Hematopoietic multipotent progenitor cell treated with erythropoietin and hydrocortisone succinate and interleukin-3 and kit ligand, for 4 days (in vitro differentiated cells): ENCODE results near the gene SLC37A2.

Experiments
- DNase-seq: peaks from one replicate; pipeline ENCODE4 v3.0.0-alpha.2; 2015

Gene SLC37A2

DNA sequence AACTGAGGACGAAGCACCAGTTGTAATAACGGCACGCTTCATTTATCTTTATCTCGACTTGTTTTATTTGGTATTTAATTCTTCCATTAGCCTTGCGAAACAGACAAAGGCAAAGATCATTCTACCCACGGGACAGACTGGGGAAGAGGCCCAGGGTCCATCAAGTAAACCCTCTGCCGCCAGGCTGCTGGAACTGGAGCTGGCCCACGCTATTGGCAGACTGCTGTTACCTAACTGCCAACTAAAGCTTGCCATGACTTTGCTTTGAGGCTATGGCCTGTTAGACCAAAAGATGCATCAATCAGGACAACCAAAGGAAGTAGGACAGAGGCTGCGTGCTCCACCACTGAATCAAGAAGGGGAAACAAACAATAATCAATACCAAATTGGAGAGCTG, 49.1 kb downstream of the SLC37A2 start:
- DNase-seq, result no peak

DNA sequence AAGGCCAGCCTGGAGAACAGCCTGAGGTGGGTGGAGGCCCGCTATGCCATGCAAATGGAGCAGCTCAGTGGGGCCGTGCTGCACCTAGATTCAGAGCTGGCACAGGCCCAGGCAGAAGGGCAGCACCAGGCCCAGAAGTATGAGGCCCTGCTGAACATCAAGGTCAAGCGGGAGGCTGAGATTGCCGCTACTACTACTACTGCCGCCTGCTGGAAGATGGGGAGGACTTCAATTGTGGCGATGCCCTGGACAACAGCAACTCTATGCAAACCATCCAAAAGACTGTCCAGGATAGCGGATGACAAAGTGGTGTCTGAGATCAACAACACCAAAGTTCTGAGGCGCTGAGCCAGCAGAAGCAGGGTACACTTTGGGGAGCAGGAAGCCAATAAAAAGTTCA, 51.4 kb downstream of the SLC37A2 start:
- peak; percentile 39 for DNase-seq

DNA sequence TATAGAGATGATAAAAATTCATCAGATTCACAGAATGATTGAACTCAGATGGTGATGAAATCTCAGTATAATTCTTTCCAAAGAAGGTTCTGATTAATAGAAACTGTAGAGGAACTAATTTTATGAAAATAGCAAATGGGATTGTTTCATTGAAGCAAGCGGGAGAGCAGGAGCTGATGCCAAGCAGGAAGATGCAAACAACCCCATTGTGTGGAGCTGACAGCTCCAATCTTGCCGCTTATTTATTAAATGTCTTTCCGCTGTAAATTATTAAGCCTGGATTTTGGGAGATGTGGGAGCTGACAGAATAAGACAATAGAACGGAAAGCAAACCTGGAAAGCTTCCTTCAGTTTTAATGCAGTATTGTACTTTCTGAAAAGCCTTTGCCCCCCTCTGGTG, 54.3 kb downstream of the SLC37A2 start:
- DNase-seq, result no peak

DNA sequence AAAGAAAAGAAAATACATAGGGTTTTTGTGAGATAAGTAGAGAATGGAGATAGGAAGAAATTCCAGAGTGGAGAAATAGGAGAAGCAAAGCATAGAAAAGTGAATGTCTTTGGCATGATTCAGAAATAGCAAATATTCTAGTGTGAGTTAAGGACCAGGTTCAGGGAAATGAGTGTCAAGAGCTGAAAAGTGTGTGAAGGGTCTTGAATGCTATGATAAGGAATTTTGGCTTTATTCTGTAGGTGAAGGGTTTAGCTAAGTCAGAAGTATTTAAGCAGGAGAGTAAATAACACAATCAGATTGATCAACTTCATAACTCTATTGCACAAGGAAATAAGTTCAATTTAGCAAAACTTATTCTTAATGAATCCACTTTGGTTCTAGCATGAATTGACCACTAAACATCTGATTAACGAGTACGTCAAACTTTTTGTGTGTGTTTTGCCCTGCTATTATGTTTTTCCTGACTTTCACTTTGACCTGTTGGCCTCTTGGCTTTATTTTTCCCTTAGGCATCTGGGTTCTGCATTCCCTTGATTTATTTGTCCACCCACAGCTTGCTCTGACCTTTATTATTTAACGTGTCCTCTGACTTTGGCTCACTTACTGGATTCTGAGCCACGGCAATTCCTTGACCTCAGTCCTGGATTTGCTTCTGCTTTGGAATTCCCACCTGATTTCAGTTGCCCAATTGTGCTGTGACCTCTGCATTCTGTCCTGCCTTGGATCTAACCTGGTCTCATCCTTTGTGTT, 60.3 kb downstream of the SLC37A2 start:
- DNase-seq, result no peak

DNA sequence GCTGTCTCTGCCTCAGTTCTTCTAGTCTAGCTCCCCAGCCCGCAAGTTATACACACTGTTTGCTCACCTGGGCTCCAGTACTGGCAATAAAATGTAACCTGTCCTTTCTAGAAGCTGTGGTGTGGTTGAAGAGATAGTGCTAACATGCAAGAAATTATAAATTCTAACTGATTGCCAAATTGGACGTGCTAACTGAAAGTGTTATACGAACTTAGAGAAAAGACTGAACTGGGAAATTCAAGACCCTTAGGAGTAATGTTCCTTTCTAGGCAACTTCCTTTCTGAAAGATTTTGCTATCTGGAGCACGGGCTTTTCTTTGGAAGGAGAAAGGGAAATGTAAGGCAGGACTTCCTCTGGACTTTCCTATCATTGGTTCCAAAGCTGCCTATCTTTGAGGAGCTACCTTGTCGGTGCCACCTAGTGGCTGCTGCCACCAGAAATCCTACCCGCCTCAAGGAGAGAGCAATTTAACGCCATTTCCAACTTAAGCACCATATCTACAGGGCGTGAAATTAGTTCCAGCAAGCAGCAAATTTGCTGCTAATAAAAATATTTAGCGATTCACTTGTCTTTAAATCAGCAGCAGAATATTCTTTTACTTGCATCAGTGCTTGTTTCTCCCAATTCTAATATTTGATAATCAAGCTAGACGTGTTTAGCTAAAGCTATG, 61.0 kb downstream of the SLC37A2 start:
- DNase-seq, result peak; percentile 73

DNA sequence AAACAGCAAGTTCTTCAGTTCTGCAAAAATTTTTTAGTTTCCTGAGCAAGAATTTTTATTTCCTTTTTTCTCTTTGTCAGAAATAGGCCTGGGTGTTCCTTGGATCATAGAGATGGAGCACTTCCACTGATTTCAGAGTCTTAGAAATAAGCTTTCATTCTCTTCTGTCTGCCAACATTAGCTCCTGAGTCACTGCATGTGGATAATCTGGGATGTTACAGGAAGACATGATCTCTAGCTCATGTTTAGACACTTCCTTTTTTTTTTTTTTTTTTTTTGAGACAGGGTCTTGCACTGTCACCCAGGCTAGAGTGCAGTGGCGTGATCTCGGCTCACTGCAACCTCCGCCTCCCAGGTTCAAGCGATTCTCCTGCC, 61.5 kb downstream of the SLC37A2 start:
- DNase-seq, result no peak

DNA sequence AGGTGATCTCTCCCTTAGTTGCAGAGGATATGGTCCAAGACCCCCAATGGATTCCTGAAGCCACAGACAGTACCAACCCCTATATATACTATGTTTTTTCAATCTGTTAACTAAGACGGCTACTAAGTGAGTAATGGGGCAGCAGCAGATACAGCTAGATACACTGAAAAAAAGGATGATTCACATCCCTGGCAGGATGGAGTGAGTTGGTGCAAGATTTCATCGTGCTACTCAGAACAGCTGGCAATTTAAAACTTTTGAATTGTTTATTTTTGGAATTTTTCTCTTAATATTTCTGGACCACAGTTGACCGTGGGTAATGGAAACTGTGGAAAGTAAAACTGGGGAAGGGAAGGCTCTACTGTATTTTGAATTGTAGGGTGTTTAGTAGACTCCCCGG, 65.3 kb downstream of the SLC37A2 start:
- DNase-seq, result no peak

DNA sequence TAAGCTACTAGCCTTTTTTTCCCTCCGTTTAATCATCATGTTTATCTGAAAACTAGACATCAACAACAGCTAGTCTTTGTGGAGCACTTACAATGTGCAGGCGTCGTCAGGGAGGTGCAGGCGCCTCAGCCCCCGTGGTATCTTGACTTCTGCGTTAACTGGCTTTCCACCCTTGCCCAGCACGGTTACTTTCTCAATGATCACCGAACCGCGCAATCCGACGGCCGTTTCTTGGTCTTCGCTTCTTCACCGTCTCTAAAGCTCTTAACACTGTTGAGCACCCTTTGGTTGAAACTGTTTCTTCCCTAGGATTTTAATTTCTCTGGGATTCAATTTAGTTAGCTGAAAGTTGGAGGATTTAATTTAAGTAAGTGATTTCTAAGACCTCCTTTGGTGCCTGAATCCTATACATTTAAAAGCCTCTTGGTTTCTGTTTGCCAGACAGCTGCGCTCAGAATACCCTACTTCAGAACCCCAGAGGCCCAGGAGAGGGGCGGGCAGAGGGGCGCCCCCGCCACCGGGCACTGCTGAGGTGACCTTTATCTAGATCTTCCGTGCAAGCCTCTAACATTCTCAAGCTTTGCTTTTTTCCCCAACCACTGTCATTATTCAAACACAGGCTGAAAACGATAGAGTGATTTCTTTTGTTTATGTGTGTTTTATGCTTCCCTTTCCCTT, 66.3 kb downstream of the SLC37A2 start:
- DNase-seq, result no peak

DNA sequence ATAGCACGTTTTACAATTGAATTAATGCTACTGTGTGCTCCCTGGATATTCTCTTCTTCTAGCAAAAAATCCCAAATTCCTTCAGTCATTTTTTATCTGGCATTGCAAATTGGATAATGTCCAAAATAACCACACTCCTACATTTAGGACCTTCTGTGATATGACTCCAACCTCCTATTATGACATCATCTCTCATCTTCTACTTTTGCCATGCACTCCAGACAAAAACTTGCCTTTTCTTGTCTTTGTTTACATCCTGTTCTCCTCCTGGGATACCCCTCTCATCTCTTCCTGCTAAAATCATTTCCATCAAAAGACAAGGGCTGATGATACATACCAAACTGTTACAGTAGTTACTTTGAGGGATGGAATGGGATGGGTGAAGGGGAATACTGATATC, 69.0 kb downstream of the SLC37A2 start:
- no peak for DNase-seq

DNA sequence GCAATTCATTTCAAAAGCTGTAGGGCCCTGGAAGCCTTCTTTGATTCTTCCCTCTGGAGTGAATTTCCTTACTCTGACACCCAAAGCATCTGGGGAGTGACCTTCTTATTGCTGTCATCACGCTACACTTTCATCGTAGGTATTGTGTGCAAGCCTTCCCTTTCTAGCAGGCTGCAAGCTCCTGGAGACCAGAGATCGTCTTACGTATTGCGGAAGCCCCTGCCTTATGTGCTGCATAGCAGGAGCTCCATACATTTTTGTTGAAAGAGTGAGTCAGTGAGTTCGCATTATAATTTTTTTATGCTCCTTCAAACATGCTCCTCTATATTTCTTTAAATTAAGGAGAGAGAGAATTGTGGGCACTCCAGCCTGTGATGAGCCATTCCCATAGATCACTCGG, 69.5 kb downstream of the SLC37A2 start:
- no peak for DNase-seq

DNA sequence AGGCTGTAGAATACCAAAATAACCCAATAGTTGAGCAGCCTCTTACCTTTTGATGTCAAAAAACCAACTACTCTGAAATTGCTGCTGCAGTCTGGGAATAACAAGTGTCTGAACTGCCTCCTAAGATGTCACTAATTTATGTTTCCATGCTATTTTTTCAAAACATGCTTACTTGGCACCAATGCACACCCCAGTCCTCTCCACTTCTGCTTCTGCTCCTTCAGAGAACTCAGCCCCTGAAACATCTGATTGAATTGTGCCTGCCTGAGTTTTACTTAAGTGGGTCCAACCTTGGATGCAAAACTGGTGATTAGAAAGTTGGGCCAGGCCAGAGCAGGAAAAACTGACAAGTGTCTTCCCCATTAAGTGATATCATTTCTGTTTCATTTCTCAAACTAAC, 72.9 kb downstream of the SLC37A2 start:
- no peak for DNase-seq

DNA sequence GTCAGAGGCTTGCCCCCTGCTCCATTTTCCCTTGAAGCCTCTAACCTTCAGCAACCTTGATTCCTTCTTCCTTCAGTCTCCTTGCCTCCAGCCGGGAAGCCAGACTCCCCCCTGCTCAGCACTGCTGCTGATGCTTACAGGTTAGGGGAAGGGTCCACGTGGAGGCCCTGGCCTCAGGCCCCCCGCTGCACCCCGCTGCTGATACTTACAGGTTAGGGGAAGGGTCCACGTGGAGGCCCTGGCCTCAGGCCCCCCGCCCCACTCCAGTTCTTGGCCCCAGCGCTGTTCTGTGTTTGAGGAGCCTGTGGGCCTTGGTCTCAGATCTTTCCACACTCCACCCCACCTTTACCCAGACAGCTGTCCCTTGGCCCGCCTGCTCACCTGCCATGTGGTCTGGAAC, 75.9 kb downstream of the SLC37A2 start:
- DNase-seq, result no peak

DNA sequence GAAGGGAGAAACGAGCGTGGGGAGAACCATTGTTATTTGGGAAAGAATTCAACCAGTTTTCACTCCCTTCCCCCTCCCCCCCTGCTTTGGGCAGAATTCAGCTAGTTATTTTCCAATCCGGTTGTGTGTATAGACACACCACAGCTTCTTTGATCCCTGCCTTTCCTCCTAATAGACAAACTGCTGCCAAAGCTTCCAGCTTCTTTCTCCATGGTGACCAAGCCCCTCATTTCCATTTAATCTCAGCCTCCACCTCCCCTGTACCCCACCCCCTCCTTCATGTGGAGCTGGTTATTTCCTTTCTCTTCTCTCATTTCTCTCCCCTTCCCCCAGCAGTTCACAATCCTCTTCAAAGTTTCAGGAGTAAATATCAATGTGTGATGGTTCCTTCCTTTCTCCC, 76.7 kb downstream of the SLC37A2 start:
- DNase-seq, result no peak
